ENCODE measurements around the gene NHLRC4. TPM values are rescaled to one million over a fixed set of nuclear protein-coding genes. Genes with fewer than 3 reads are reported as not detected.

Gene NHLRC4
- total and polyA plus RNA-seq, 12 donors, result 0.57 to 22.3 (median 6.3) TPM

- Histone ChIP-seq H3K36me3 (replicated peaks in 1 of 2) (peaks cover 0 to 21% of the 10 kb centered on the region in 2 donors), H3K4me1 (replicated peaks in 1 of 2) (no peaks in the 10 kb centered on the region), H3K27ac (no peak overlapping the region), H3K9me3 (replicated peaks in 1 of 3) (no peaks in the 10 kb centered on the region), H3K4me3 (no peak overlapping the region), H3K27me3 (no peaks in the 10 kb centered on the region)
- no peak for TF ChIP-seq POLR2A (IDR thresholded peaks at IDR 0.05)
- TF ChIP-seq, protein P1, sequence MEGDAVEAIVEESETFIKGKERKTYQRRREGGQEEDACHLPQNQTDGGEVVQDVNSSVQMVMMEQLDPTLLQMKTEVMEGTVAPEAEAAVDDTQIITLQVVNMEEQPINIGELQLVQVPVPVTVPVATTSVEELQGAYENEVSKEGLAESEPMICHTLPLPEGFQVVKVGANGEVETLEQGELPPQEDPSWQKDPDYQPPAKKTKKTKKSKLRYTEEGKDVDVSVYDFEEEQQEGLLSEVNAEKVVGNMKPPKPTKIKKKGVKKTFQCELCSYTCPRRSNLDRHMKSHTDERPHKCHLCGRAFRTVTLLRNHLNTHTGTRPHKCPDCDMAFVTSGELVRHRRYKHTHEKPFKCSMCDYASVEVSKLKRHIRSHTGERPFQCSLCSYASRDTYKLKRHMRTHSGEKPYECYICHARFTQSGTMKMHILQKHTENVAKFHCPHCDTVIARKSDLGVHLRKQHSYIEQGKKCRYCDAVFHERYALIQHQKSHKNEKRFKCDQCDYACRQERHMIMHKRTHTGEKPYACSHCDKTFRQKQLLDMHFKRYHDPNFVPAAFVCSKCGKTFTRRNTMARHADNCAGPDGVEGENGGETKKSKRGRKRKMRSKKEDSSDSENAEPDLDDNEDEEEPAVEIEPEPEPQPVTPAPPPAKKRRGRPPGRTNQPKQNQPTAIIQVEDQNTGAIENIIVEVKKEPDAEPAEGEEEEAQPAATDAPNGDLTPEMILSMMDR (IDR thresholded peaks at IDR 0.05), result peak; percentile 71 to 95 (median 86)
- 15 to 53% (median 37%) methylated on average over 3 to 34 of the region's 34 CpGs for WGBS, 4 donors
- intact Hi-C loops (cut with DNase I), result loop anchor here in 1 of 2 donors (5.0 kb wide), 1 partner anchor 78 kb away; no protein-coding TSS in a partner anchor
- DNase-seq, result peak; percentile 73 to 88 (median 83)
These were observed 12.1 kb downstream of the NHLRC4 start for GRCh38 chr16:578870-579405.

DNA sequence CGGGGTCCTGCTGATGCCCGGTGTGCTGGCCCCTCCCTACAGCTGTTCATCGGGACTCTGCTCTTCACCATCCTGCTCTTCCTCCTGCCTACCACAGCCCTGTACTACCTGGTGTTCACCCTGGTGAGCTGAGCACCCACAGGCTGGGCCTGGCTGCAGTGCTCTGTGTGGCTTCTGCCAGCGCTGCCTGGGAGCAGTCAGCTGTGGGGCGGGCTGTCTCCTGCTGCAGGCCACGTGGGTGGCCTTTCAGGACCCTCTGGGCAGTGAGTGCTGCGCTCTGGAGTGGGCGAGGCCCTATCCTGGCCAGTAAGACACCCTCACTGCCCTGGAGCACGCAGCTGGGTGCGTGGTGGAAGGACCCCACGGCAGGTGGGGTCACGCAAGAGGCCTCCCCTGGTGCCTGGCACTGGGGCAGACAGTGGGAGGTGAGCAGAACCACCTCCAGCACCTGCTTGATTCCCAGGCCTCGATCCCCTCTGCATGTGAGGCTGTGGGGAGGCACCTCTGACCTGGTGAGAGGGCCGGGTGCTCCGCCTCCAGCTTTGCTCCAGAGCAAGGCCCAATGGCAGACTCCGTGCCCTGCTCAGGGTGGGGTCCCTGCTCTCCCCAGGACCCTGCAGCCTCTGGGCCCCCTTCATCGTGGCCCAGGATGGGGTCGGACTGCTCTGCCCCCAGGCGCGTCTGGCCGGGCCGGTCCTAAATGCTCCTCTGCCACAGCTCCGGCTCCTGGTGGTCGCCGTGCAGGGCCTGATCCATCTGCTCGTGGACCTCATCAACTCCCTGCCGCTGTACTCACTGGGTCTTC is 13.5 kb downstream of the NHLRC4 start:
- peaks cover 0 to 9% of the 10 kb centered on the region in 2 donors for H3K36me3 ChIP-seq (replicated peaks in 1 of 2)
- intact Hi-C loops (cut with DNase I), result loop anchor here (5.0 kb wide), 2 partner anchors 38 to 87 kb away; partner anchors contain the start of gene RHOT2 (in 1 of the 2)

GRCh38 chr16:580946-581498 is 14.2 kb downstream of the NHLRC4 start:
- no peak overlapping the region for H3K4me3 ChIP-seq
- H3K9me3 ChIP-seq (replicated peaks in 1 of 3), result no peaks in the 10 kb centered on the region
- H3K27ac ChIP-seq, result no peak overlapping the region
- no peaks in the 10 kb centered on the region for H3K27me3 ChIP-seq
- no peaks in the 10 kb centered on the region for H3K4me1 ChIP-seq (replicated peaks in 1 of 2)
- intact Hi-C loops (cut with DNase I), result loop anchor here (5.0 kb wide), 2 partner anchors 39 to 86 kb away; partner anchors contain the start of gene RHOT2 (in 1 of the 2)
- TF ChIP-seq, protein P1 (IDR thresholded peaks at IDR 0.05), result no peak
- TF ChIP-seq POLR2A (IDR thresholded peaks at IDR 0.05), result no peak
- peaks cover 0 to 2% of the 10 kb centered on the region in 2 donors for H3K36me3 ChIP-seq (replicated peaks in 1 of 2)
- DNase-seq, result no peak
- WGBS, 4 donors, result 93 to 97% (median 96%) methylated on average over 10 to 19 of the region's 19 CpGs

More for the DNA sequence above, 13.5 kb downstream of the NHLRC4 start:
- TF ChIP-seq, protein P1 (IDR thresholded peaks at IDR 0.05), result no peak
- no peak for TF ChIP-seq POLR2A (IDR thresholded peaks at IDR 0.05)
- Histone ChIP-seq H3K27ac (no peak overlapping the region), H3K27me3 (no peaks in the 10 kb centered on the region), H3K4me3 (no peak overlapping the region), H3K9me3 (replicated peaks in 1 of 3) (no peaks in the 10 kb centered on the region), H3K4me1 (replicated peaks in 1 of 2) (no peaks in the 10 kb centered on the region)
- no peak for DNase-seq
- WGBS, 4 donors, result 84 to 95% (median 93%) methylated on average over 6 to 27 of the region's 27 CpGs

DNA sequence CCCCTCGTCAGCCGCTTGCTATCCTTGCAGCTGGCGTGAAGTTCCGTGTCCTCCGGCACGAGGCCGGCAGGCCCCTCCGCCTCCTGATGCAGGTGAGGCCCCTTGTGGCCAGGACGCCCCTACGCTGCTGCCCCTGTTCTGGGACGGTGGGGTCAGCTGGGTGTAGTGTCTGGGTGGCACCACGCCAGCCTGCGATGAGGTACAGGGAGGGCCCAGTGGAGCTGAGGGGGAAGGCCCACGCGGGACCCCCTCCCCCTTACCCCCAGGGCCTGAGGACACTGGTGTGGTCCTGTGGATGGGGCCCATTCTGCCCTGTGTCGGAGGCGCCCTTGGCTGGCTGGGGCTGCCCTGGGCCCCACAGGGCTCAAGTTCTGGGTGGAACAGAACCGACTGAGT is 15.4 kb downstream of the NHLRC4 start:
- Histone ChIP-seq H3K4me3 (no peak overlapping the region), H3K27me3 (no peaks in the 10 kb centered on the region), H3K27ac (no peak overlapping the region), H3K9me3 (replicated peaks in 1 of 3) (no peaks in the 10 kb centered on the region), H3K4me1 (replicated peaks in 1 of 2) (peaks cover 0 to 3% of the 10 kb centered on the region in 2 donors), H3K36me3 (replicated peaks in 1 of 2) (no peaks in the 10 kb centered on the region)
- no peak for DNase-seq
- no peak for TF ChIP-seq POLR2A (IDR thresholded peaks at IDR 0.05)
- TF ChIP-seq, protein P1 (IDR thresholded peaks at IDR 0.05), result no peak
- 84 to 92% (median 85%) methylated on average over 12 to 18 of the region's 18 CpGs; no CpG with 5 or more reads in 1 of the 4 donors for WGBS, 4 donors
- intact Hi-C loops (cut with DNase I), result loop anchor here (5.0 kb wide), 2 partner anchors 40 to 85 kb away; partner anchors contain the start of gene RHOT2 (in 1 of the 2)
